COLO829 (cell line): ENCODE data around the gene ETV1.
A peak's percentile ranks its signal among the peaks of the same experiment; 100 is the strongest.

Source experiments
- DNase-seq: peaks from one replicate; pipeline ENCODE4 v3.0.0; 2012; ENCODE audit warnings: low spot score

The ETV1 gene

GRCh38 chr7:13989126-13989948 lies at the start of gene ETV1:
Gene ETV1, minus strand, starts transcription at chr7:13989666. Its CDS starts 614 bp downstream, at chr7:13989052.
- peak; percentile 89 for DNase-seq

DNA sequence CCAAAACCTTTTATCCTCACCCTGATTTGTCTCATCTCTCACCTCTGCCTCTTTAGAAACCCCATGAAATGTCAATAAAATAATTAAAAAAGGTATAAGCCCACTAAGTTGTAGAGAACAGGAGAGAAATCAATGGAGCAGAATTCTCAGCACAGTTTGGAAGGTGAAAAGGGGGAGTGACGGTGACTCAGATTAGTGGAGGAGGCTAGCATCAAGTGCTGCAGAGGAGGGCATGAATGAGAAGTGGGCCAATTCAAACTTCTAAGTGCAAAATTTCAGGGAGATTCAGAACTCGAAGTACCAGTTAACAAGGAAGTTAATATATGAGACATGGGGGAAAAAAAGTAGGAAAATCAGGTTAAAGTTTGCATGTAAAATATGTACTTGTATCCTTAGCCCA lies 34.9 kb upstream of the ETV1 start:
- no peak for DNase-seq

DNA sequence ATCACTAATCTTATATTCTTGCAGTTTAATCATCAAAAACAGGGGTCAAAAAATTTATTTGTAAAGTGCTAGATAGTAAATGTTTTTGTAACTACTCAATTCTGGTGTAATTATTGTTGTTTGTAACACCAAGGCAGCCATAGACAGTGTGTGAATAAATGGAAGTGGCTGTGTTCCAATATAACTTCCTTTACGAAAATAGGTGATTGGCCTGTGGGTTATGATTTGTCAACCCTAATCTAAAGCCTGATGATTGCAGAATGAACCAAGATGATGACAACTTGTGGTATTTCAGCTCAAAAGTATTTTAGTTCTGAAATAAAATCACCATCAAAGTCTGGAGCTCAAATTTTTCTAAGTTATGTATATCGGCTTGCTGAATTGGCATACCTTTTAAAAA lies 34.4 kb upstream of the ETV1 start:
- DNase-seq, result no peak

DNA sequence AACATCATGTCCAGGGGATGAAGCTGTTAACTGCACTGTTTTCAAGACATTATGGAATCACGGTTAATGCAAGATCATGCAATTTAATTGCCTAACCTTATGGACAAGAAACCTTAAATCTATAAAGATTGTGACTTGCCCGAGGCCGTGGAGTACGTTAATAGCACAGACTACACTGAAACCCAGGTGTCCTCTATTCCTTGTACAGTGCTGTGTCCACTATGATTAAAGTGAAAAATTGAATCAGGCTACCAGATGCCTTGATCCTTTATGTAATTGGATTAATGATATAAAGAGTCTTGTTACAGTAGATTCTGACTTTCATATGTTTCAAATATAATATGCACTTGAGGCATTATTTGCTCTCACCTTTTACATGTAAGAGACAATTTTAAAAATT lies 33.9 kb upstream of the ETV1 start:
- no peak for DNase-seq

DNA sequence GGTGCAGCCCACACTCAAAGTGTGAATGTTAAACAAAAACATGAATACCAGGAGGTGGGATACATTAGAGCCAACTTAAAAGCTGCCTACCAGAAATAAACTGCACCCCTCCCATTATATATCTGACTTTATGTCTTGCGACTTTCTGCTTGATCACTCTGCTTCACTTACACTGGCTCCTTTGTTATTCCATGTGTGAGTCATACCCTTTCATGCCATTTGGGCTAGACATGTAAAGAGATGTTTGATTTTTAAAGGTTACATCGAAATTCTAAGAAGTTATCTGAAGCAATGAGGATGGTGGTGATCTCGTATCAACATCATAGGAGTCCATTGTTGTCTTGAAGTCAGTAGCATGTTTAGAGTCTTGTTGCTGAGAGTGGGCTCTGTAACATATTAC lies 31.6 kb upstream of the ETV1 start:
- DNase-seq, result peak; percentile 93

DNA sequence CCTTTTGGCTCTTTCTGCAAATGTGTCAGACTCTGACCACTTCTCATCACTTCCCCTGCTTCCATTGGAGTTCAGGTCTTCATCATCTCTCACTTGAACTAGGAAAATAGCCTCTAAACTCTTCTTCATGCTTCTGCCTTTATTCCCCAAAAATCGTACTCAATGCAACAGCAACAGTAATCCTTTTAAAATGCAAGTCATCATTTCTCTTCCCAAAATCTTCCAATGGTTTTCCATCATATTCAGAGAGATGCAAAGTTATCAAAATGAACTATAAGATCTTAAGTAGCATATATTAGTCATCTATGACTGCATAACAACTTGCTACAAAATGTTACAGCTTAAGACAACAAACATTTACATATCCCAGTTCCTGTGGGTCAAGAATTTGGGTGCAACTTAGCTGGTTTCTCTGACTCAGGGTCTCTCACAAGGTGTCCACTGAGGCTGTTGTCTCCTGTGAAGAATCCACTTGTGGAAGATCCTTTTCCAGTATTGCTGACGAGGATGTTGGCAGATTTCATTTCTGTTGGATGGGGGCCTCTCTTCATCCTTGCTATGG lies 31.0 kb upstream of the ETV1 start:
- DNase-seq, result no peak

GRCh38 chr7:14018751-14019150 lies 29.3 kb upstream of the ETV1 start:
- no peak for DNase-seq

GRCh38 chr7:14016950-14017349 lies 27.5 kb upstream of the ETV1 start:
- DNase-seq, result no peak

GRCh38 chr7:14013898-14014297 lies 24.4 kb upstream of the ETV1 start:
- peak; percentile 12 for DNase-seq

- no peak for DNase-seq
Observed at GRCh38 chr7:14009453-14010418, 20.3 kb upstream of the ETV1 start.

- DNase-seq, result no peak
Observed at GRCh38 chr7:14001139-14001538, 11.7 kb upstream of the ETV1 start.

GRCh38 chr7:14000247-14000646 lies 10.8 kb upstream of the ETV1 start:
- DNase-seq, result no peak

GRCh38 chr7:13998866-13999265 lies 9.4 kb upstream of the ETV1 start:
- no peak for DNase-seq

DNA sequence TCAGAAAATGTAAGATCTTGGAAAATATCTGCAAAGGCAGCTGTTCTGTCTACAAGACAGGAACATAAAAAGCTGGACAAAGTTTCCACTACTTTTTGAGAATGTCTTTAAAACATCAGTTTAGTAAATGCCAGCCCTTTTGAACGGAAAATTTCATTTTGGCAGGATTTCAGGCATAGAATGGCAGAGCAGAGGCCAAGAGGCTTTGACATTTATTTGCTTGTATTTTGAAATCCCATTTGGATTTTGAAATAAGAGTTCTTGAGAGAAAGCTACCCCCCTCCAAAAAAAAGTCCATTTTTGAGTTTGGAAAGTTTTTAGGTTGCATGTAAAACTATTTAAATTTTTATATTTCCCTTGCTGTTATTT lies 3.1 kb upstream of the ETV1 start:
- no peak for DNase-seq

GRCh38 chr7:13991791-13992595 lies 2.5 kb upstream of the ETV1 start:
- DNase-seq, result no peak

DNA sequence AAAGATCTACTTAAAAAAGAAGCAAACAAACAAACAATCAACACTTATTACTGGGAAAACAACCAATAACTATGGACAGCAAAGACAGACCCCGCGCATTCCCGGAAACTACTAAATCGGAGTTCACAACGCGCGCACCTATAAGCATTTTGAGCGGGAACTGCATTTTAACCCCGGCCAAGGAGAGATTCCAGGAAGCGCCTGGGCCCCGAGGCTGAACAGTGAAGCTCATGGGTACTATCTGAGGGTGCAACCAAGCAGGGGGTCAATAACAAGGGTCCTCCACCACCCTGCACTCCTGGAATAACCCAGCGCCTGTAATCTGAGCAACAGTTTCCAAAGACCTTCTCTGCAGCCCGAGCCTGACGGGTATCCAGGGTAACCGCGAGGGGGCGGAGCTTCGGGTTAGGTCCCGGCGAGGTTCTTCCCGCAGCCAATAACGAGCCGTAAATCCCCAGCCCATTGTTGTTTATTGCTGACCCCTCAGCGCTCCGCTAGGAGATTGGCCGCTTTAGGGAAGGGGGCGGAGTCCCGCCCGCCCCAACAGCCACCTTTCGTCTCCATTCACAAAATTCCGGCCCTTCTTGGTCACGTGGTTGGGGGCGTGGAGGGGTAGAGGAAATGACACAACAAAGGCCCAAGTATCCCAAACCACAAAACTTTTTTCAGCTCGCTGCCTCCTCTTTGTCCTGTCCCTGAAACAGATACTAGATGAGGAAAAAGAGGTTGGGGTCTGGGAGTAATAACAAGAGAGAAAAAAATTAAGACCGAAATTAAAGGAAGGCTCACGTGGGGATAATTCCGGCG lies 1.7 kb upstream of the ETV1 start:
- peak; percentile 99 for DNase-seq

- DNase-seq, result no peak
Observed at GRCh38 chr7:13990319-13990983, 985 bp upstream of the ETV1 start.

GRCh38 chr7:13989949-13990305 lies 461 bp upstream of the ETV1 start:
- no peak for DNase-seq

- no peak for DNase-seq
Observed at GRCh38 chr7:13988731-13989125, 738 bp downstream of the ETV1 start.

- DNase-seq, result no peak
Observed at GRCh38 chr7:13988065-13988464, 1.4 kb downstream of the ETV1 start.

GRCh38 chr7:13987395-13987794 lies 2.1 kb downstream of the ETV1 start:
- DNase-seq, result no peak
